Medulla oblongata (tissue), 1 donor: ENCODE results near the gene CASP6.

Experiments used
- DNase-seq: peaks from one replicate; pipeline ENCODE4 v3.0.0-alpha.2; 2015; ENCODE audit errors: extremely low spot score

The CASP6 gene

GRCh38 chr4:109702950-109703663, at the start of gene CASP6:
TSS of gene CASP6 (minus strand) at chr4:109703445. CDS start at chr4:109703395, 50 bp downstream.
- DNase-seq = peak; percentile 82

GRCh38 chr4:109752525-109752924, 49.3 kb upstream of the CASP6 start:
- no peak for DNase-seq

GRCh38 chr4:109751852-109752251, 48.6 kb upstream of the CASP6 start:
- no peak for DNase-seq

GRCh38 chr4:109750652-109751244, 47.5 kb upstream of the CASP6 start:
- DNase-seq = no peak

- DNase-seq = no peak
Observed at GRCh38 chr4:109749388-109750082, 46.3 kb upstream of the CASP6 start.

GRCh38 chr4:109748114-109748513, 44.9 kb upstream of the CASP6 start:
- no peak for DNase-seq

GRCh38 chr4:109746728-109747127, 43.5 kb upstream of the CASP6 start:
- DNase-seq = no peak

- no peak for DNase-seq
Observed at GRCh38 chr4:109745830-109746229, 42.6 kb upstream of the CASP6 start.

GRCh38 chr4:109739547-109739946, 36.3 kb upstream of the CASP6 start:
- DNase-seq = no peak

GRCh38 chr4:109738104-109738872, 35.0 kb upstream of the CASP6 start:
- no peak for DNase-seq

- DNase-seq = no peak
Observed at GRCh38 chr4:109735566-109736365, 32.5 kb upstream of the CASP6 start.

GRCh38 chr4:109733728-109734127, 30.5 kb upstream of the CASP6 start:
- no peak for DNase-seq

GRCh38 chr4:109730619-109731545, 27.6 kb upstream of the CASP6 start:
- DNase-seq = no peak

- peak; percentile 77 for DNase-seq
Observed at GRCh38 chr4:109729718-109730618, 26.7 kb upstream of the CASP6 start, which contains the start of gene PLA2G12A. TSS of gene PLA2G12A (minus strand) at chr4:109730070. CDS start at chr4:109729809, 261 bp downstream.

- peak; percentile 21 for DNase-seq
Observed at GRCh38 chr4:109729117-109729717, 26.0 kb upstream of the CASP6 start.

GRCh38 chr4:109728385-109728784, 25.1 kb upstream of the CASP6 start:
- DNase-seq = no peak

- DNase-seq = no peak
Observed at GRCh38 chr4:109723110-109723509, 19.9 kb upstream of the CASP6 start.

GRCh38 chr4:109722357-109722756, 19.1 kb upstream of the CASP6 start:
- no peak for DNase-seq

GRCh38 chr4:109721033-109721432, 17.8 kb upstream of the CASP6 start:
- no peak for DNase-seq
